Gastrocnemius medialis (tissue), 4 donors: ENCODE results near the gene MICB. TPM values are rescaled to one million over a fixed set of nuclear protein-coding genes. Genes with fewer than 3 reads are reported as not detected.
A peak's percentile ranks its signal among the peaks of the same experiment; 100 is the strongest.

Experiments used
- ATAC-seq, 2 donors: fragments of 150-250 bp; one replicate each; pipeline ENCODE4 v1.9.1; 2016
- DNase-seq, 2 donors: peaks; one replicate each; pipeline ENCODE4 v3.0.0-alpha.2; 2019
- H3K27ac ChIP-seq, 4 donors: fragments of 200-600 bp; sonication (generic); 1 replicate in 1 of 4; 2 replicates in 3 of 4; pipeline ENCODE4 v1.5.1; 2016 to 2018; ENCODE audit warnings: mild to moderate bottlenecking in 2 of 4, moderate library complexity in 1 of 4
- H3K27me3 ChIP-seq, 3 donors: fragments of 200-600 bp; sonication (generic) in 2 of 3; 1 replicate in 1 of 3; 2 replicates in 2 of 3; pipeline versions ENCODE4 v1.5.1 to v1.6.0; 2016 to 2019; ENCODE audit warnings: mild to moderate bottlenecking in 1 of 3, moderate library complexity in 1 of 3
- H3K36me3 ChIP-seq, 2 donors: fragments of 200-600 bp; sonication (generic) in 1 of 2; one replicate each; pipeline ENCODE4 v1.5.1; 2017 to 2018
- H3K4me1 ChIP-seq, 2 donors: fragments of 200-600 bp; sonication (generic) in 1 of 2; one replicate each; pipeline ENCODE4 v1.5.1; 2016 to 2017; ENCODE audit warnings: mild to moderate bottlenecking in 2 of 2
- H3K4me3 ChIP-seq, 4 donors: fragments of 200-600 bp; sonication (generic) in 3 of 4; 1 replicate in 1 of 4; 2 replicates in 3 of 4; pipeline ENCODE4 v1.5.1; 2016 to 2019; ENCODE audit warnings: mild to moderate bottlenecking in 2 of 4
- H3K9me3 ChIP-seq, 3 donors: fragments of 200-600 bp; sonication (generic) in 2 of 3; 1 replicate in 1 of 3; 2 replicates in 2 of 3; pipeline ENCODE4 v1.5.1; 2016 to 2019
- CTCF ChIP-seq, 5 experiments: fragments of 450-650 bp in 3 of 5; fragments of 200-600 bp in 2 of 5; sonication (generic) in 2 of 5; IDR thresholded peaks in 4 of 5; conservative IDR thresholded peaks in 1 of 5; 1 replicate in 4 of 5; 2 replicates in 1 of 5; pipeline ENCODE4 v1.5.1; 2016 to 2019; ENCODE audit warnings: antibody characterized with exemption in 5 of 5, mild to moderate bottlenecking in 3 of 5, moderate library complexity in 3 of 5
- POLR2A ChIP-seq, 2 donors: fragments of 450-650 bp; IDR thresholded peaks; one replicate each; pipeline ENCODE4 v1.6.1; 2017; ENCODE audit warnings: antibody characterized with exemption in 2 of 2, mild to moderate bottlenecking in 2 of 2, moderate library complexity in 2 of 2
- in situ Hi-C, 4 donors: fragments of 200-750 bp; cut with MboI; loops; one replicate each; pipeline versions ENCODE4 v1.15.0 to v1.8.0; 2017; ENCODE audit warnings: low sequenced_read_pairs in 4 of 4
- intact Hi-C: fragments of 100-400 bp; cut with DNase I; formaldehyde crosslinking; loops from one replicate; pipeline ENCODE4 v1.15.1; 2023; ENCODE audit warnings: low total_unique reads
- total RNA-seq, 4 donors: library from RNA; depleted of rRNA; stranded (reverse); fragments of >200 nt; gene quantifications; one replicate each; pipeline versions ENCODE4 v1.1.0 to v1.2.3, GENCODE V29; 2016

Gene MICB
- total RNA-seq, 4 donors from 2014 or later: 0.20 to 1.2 (median 0.50) TPM

DNA sequence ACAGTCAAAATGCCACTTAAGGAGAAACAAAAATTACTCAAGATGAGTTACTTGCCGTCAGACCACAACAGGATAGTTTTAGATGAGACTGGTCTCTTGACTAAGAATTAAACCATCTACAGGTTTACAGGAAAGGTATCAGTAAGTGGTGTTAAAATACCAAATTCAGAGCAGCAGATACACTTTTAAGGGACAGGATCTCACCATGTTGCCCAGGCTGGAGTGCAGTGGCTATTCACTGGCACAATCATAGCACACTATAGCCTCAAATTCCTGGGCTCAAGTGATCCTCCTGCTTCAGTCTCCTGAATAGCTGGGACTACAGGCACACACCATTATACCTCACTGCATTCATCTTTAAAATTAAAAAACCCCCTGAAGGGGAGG, 35.5 kb downstream of the MICB start:
- H3K4me1 ChIP-seq: peaks cover 0 to 2% of the 10 kb centered on the region in 2 donors
- H3K27ac ChIP-seq: peak overlapping the region in 1 of 4 donors; percentile 27
- TF ChIP-seq CTCF (IDR thresholded peaks at IDR 0.05 in 4 of 5, conservative IDR thresholded peaks at IDR 0.05 in 1 of 5): no peak
- no peak for TF ChIP-seq POLR2A (IDR thresholded peaks at IDR 0.05)
- peaks cover 4 to 89% of the 10 kb centered on the region in 2 donors for H3K36me3 ChIP-seq
- no peaks in the 10 kb centered on the region for H3K27me3 ChIP-seq
- ATAC-seq (no peak), DNase-seq (no peak)
- in situ Hi-C loops: loop anchor here in 1 of 4 donors (25.0 kb wide), 1 partner anchor 654 kb away; the partner anchor contains the start of genes AGER, AGPAT1, GPSM3 and PBX2
- intact Hi-C loops: no loop called here
- H3K9me3 ChIP-seq: no peaks in the 10 kb centered on the region
- no peak overlapping the region for H3K4me3 ChIP-seq

- in situ Hi-C loops: loop anchor here in 1 of 4 donors (25.0 kb wide), 1 partner anchor 653 kb away; the partner anchor contains the start of genes AGER, AGPAT1, GPSM3 and PBX2
- Histone ChIP-seq H3K36me3 (peaks cover 4 to 95% of the 10 kb centered on the region in 2 donors), H3K4me3 (no peak overlapping the region), H3K4me1 (peaks cover 5 to 7% of the 10 kb centered on the region in 2 donors), H3K9me3 (no peaks in the 10 kb centered on the region), H3K27ac (no peak overlapping the region), H3K27me3 (no peaks in the 10 kb centered on the region)
- TF ChIP-seq CTCF (IDR thresholded peaks at IDR 0.05 in 4 of 5, conservative IDR thresholded peaks at IDR 0.05 in 1 of 5): no peak
- no peak for TF ChIP-seq POLR2A (IDR thresholded peaks at IDR 0.05)
- DNase-seq (no peak), ATAC-seq (no peak)
- intact Hi-C loops: no loop called here
Observed at GRCh38 chr6:31534011-31534410, 36.1 kb downstream of the MICB start.

- intact Hi-C loops (no loop called here), in situ Hi-C loops (loop anchor here in 2 of 4 donors (5.0 to 25.0 kb wide), 2 partner anchors 42 to 653 kb away; partner anchors contain the start of genes AGER (in 1 of the 2), AGPAT1 (in 1 of the 2), GPSM3 (in 1 of the 2) and PBX2 (in 1 of the 2))
- Histone ChIP-seq H3K4me3 (no peak overlapping the region), H3K27me3 (no peaks in the 10 kb centered on the region), H3K27ac (no peak overlapping the region), H3K4me1 (peaks cover 11 to 13% of the 10 kb centered on the region in 2 donors), H3K36me3 (peaks cover 4 to 100% of the 10 kb centered on the region in 2 donors), H3K9me3 (no peaks in the 10 kb centered on the region)
- ATAC-seq (no peak), DNase-seq (no peak)
- TF ChIP-seq CTCF (IDR thresholded peaks at IDR 0.05 in 4 of 5, conservative IDR thresholded peaks at IDR 0.05 in 1 of 5) (no peak), POLR2A (IDR thresholded peaks at IDR 0.05) (no peak)
Observed at GRCh38 chr6:31534521-31535040, 36.6 kb downstream of the MICB start.

- no peak for DNase-seq
- intact Hi-C loops (no loop called here), in situ Hi-C loops (loop anchor here in 2 of 4 donors (5.0 to 25.0 kb wide), 2 partner anchors 43 to 652 kb away; partner anchors contain the start of genes AGER (in 1 of the 2), AGPAT1 (in 1 of the 2), GPSM3 (in 1 of the 2) and PBX2 (in 1 of the 2))
- TF ChIP-seq POLR2A (IDR thresholded peaks at IDR 0.05): no peak
- TF ChIP-seq CTCF (IDR thresholded peaks at IDR 0.05 in 4 of 5, conservative IDR thresholded peaks at IDR 0.05 in 1 of 5): no peak
- ATAC-seq: no peak
- H3K4me3 ChIP-seq: no peak overlapping the region
- no peaks in the 10 kb centered on the region for H3K27me3 ChIP-seq
- peaks cover 22 to 24% of the 10 kb centered on the region in 2 donors for H3K4me1 ChIP-seq
- H3K9me3 ChIP-seq: no peaks in the 10 kb centered on the region
- peaks cover 4 to 96% of the 10 kb centered on the region in 2 donors for H3K36me3 ChIP-seq
- no peak overlapping the region for H3K27ac ChIP-seq
Observed at GRCh38 chr6:31535538-31536324, 37.8 kb downstream of the MICB start.
